K562 (cell line): ENCODE data around the gene BSCL2. TPM values are rescaled to one million over a fixed set of nuclear protein-coding genes. Genes with fewer than 3 reads are reported as not detected.

Experiments used
- AFF1 ChIP-seq, 2 experiments: fragments of 450-650 bp; IDR thresholded peaks; 2 replicates each; pipeline ENCODE4 v1.6.1; 2018; ENCODE audit warnings: mild to moderate bottlenecking in 2 of 2, low read depth in 1 of 2; ENCODE audit not compliant: partially characterized antibody in 2 of 2
- CBX5 ChIP-seq: IDR thresholded peaks from 2 replicates; pipeline ENCODE4 v1.6.1; 2014; ENCODE audit warnings: low read depth, borderline replicate concordance
- CTBP1 ChIP-seq: fragments of 450-650 bp; IDR thresholded peaks from 2 replicates; pipeline ENCODE4 v1.6.1; 2016; ENCODE audit warnings: borderline replicate concordance
- E2F4 ChIP-seq: sonication (generic); formaldehyde crosslinking; IDR thresholded peaks from 2 replicates; pipeline ENCODE4 v1.8.0; 2022; ENCODE audit warnings: mild to moderate bottlenecking, low read depth, missing genetic modification reagents
- HEY1 ChIP-seq: fragments of 250-450 bp; sonication (Bioruptor Pico); IDR thresholded peaks from 2 replicates; pipeline ENCODE4 v1.5.0; 2020; ENCODE audit warnings: mild to moderate bottlenecking, moderate library complexity, borderline replicate concordance
- HSF4 ChIP-seq: fragments of 250-450 bp; sonication (Bioruptor Pico); IDR thresholded peaks from 2 replicates; pipeline ENCODE4 v2.1.2; 2022; ENCODE audit warnings: mild to moderate bottlenecking, moderate library complexity, borderline replicate concordance
- IRF9 ChIP-seq: fragments of 450-650 bp; IDR thresholded peaks from 2 replicates; pipeline ENCODE4 v1.6.1; 2016; ENCODE audit warnings: missing biosample characterization, missing genetic modification characterization
- NCOA4 ChIP-seq: fragments of 450-650 bp; IDR thresholded peaks from 2 replicates; pipeline ENCODE4 v1.6.1; 2018; ENCODE audit warnings: mild to moderate bottlenecking; ENCODE audit not compliant: partially characterized antibody
- POLR2AphosphoS2 ChIP-seq: IDR thresholded peaks from 2 replicates; pipeline ENCODE4 v1.6.1; 2012; ENCODE audit warnings: low read length, improper control_type of control experiment
- SNRNP70 ChIP-seq: fragments of 200-400 bp; formaldehyde crosslinking; optimal IDR thresholded peaks from 2 replicates; pipeline ENCODE3; 2017; ENCODE audit warnings: low read depth, low read length
- THAP12 ChIP-seq: fragments of 250-450 bp; sonication (Bioruptor Pico); IDR thresholded peaks from 2 replicates; pipeline ENCODE4 v1.9.0; 2021; ENCODE audit warnings: mild to moderate bottlenecking, inconsistent platforms
- USF1 ChIP-seq: sonication (generic); formaldehyde crosslinking; IDR thresholded peaks from 2 replicates; pipeline ENCODE4 v1.9.0; 2022; ENCODE audit warnings: mild to moderate bottlenecking, missing genetic modification reagents
- VEZF1 ChIP-seq: fragments of 200-800 bp; sonication (Bioruptor generic); IDR thresholded peaks from 2 replicates; pipeline ENCODE4 v1.6.1; 2017; ENCODE audit warnings: missing genetic modification characterization, missing compliant biosample characterization
- ZC3H8 ChIP-seq: fragments of 450-650 bp; IDR thresholded peaks from 2 replicates; pipeline ENCODE4 v1.6.1; 2017
- ZFP36 ChIP-seq: fragments of 150-350 bp; IDR thresholded peaks from 2 replicates; pipeline ENCODE4 v1.6.1; 2018; ENCODE audit warnings: low read length, low read depth; ENCODE audit not compliant: partially characterized antibody
- ZNF3 ChIP-seq: fragments of 250-450 bp; sonication (Bioruptor Pico); IDR thresholded peaks from 2 replicates; pipeline ENCODE4 v1.5.0; 2021; ENCODE audit warnings: mild to moderate bottlenecking, moderate library complexity
- ZSCAN32 ChIP-seq: fragments of 450-650 bp; formaldehyde crosslinking; IDR thresholded peaks from 2 replicates; pipeline ENCODE4 v1.4.0; 2020; ENCODE audit warnings: mild to moderate bottlenecking, moderate library complexity
- polyA plus RNA-seq, 8 experiments: library from polyadenylated mRNA; depleted of rRNA in 4 of 8; stranded (reverse) in 5 of 8; unstranded in 3 of 8; fragments of >200 nt; fragmentation: Nextera tagmentation in 2 of 8; fragmentation: Illumina TruSeq in 1 of 8; extraction: Ambion mirVana in 2 of 8; extraction: Trizol in 1 of 8; gene quantifications; 2 replicates each; pipeline versions ENCODE4 v1.2.1 to v1.2.3, GENCODE V29; 2011 to 2014; ENCODE audit warnings: inconsistent platforms in 1 of 8, missing spikeins in 1 of 8
- total RNA-seq, 7 experiments: library from RNA; depleted of rRNA in 6 of 7; stranded (reverse); fragments of >200 nt in 6 of 7; fragmentation: Illumina TruSeq in 2 of 7; extraction: Trizol in 2 of 7; gene quantifications; 2 replicates each; pipeline versions ENCODE4 v1.2.1 to v1.2.3, GENCODE V29; 2011 to 2021; ENCODE audit warnings: low replicate concordance in 1 of 7

The BSCL2 gene
- total and polyA plus RNA-seq, 9 of the 15 experiments (the other 6 are each of a cell fraction or from before 2014, with no cell fraction given) = 18.9 to 51.7 (median 35.2) TPM

- TF ChIP-seq E2F4 (CRISPR knock-in tag) (no peak), HSF4 (CRISPR knock-in tag) (no peak), ZNF3 (CRISPR knock-in tag) (no peak), IRF9 (tag) (no peak), HEY1 (CRISPR knock-in tag) (no peak), POLR2AphosphoS2 (no peak), ZSCAN32 (CRISPR knock-in tag) (no peak), ZC3H8 (no peak), AFF1 (IDR thresholded peaks at IDR 0.05; ENCODE audit: low read depth in 1 of 2, partially characterized antibody in 2 of 2) (no peak), ZFP36 (no peak), THAP12 (no peak), USF1 (CRISPR knock-in tag) (no peak), CBX5 (no peak), CTBP1 (no peak), NCOA4 (no peak), SNRNP70 (no peak), VEZF1 (CRISPR knock-in tag) (no peak)
Observed at GRCh38 chr11:62726156-62726914, 19.1 kb upstream of the BSCL2 start (continued).
